Tibial artery (tissue), 4 donors: ENCODE data around the gene RPH3AL.

Experiments used
- DNase-seq, 2 donors: peaks; one replicate each; pipeline ENCODE4 v3.0.0-alpha.2; 2019
- H3K27ac ChIP-seq, 2 donors: fragments of 200-600 bp; sonication (generic) in 1 of 2; 1 replicate in 1 of 2; 2 replicates in 1 of 2; pipeline ENCODE4 v1.5.1; 2018 to 2019; ENCODE audit warnings: mild to moderate bottlenecking in 1 of 2
- H3K27me3 ChIP-seq, 2 donors: fragments of 200-600 bp; sonication (generic) in 1 of 2; one replicate each; pipeline versions ENCODE4 v1.5.1 to v1.6.0; 2016 to 2019
- H3K36me3 ChIP-seq, 3 donors: fragments of 200-600 bp; sonication (generic) in 2 of 3; one replicate each; pipeline ENCODE4 v1.5.1; 2016 to 2019; ENCODE audit warnings: mild to moderate bottlenecking in 2 of 3
- H3K4me1 ChIP-seq, 4 donors: fragments of 200-600 bp; sonication (generic) in 2 of 4; 1 replicate in 3 of 4; 2 replicates in 1 of 4; pipeline ENCODE4 v1.5.1; 2016 to 2019
- H3K4me3 ChIP-seq, 2 donors: fragments of 200-600 bp; sonication (generic) in 1 of 2; 1 replicate in 1 of 2; 2 replicates in 1 of 2; pipeline ENCODE4 v1.5.1; 2018 to 2019; ENCODE audit warnings: mild to moderate bottlenecking in 2 of 2
- H3K9me3 ChIP-seq, 3 donors: fragments of 200-600 bp; sonication (generic) in 1 of 3; one replicate each; pipeline ENCODE4 v1.5.1; 2016 to 2019
- intact Hi-C: fragments of 100-400 bp; cut with DNase I; formaldehyde crosslinking; loops from one replicate; pipeline ENCODE4 v1.15.0; 2023; ENCODE audit warnings: low total_unique reads
- TF ChIP-seq, protein P1 (sequence below), 2 experiments: fragments of 200-600 bp in 1 of 2; fragments of 450-650 bp in 1 of 2; IDR thresholded peaks; one replicate each; pipeline ENCODE4 v1.5.1; 2017 to 2019; ENCODE audit warnings: antibody characterized with exemption in 2 of 2, mild to moderate bottlenecking in 1 of 2, moderate library complexity in 1 of 2

Gene RPH3AL

GRCh38 chr17:263271-263670 is 89.3 kb downstream of the RPH3AL start:
- Histone ChIP-seq H3K4me3 (no peak overlapping the region), H3K36me3 (peaks cover 0 to 3% (median 0%) of the 10 kb centered on the region in 3 donors), H3K4me1 (peaks cover 0 to 8% (median 0%) of the 10 kb centered on the region in 4 donors), H3K27ac (no peak overlapping the region), H3K27me3 (peaks cover 0 to 23% of the 10 kb centered on the region in 2 donors), H3K9me3 (no peaks in the 10 kb centered on the region)
- TF ChIP-seq, protein P1, sequence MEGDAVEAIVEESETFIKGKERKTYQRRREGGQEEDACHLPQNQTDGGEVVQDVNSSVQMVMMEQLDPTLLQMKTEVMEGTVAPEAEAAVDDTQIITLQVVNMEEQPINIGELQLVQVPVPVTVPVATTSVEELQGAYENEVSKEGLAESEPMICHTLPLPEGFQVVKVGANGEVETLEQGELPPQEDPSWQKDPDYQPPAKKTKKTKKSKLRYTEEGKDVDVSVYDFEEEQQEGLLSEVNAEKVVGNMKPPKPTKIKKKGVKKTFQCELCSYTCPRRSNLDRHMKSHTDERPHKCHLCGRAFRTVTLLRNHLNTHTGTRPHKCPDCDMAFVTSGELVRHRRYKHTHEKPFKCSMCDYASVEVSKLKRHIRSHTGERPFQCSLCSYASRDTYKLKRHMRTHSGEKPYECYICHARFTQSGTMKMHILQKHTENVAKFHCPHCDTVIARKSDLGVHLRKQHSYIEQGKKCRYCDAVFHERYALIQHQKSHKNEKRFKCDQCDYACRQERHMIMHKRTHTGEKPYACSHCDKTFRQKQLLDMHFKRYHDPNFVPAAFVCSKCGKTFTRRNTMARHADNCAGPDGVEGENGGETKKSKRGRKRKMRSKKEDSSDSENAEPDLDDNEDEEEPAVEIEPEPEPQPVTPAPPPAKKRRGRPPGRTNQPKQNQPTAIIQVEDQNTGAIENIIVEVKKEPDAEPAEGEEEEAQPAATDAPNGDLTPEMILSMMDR (IDR thresholded peaks at IDR 0.05): no peak
- intact Hi-C loops: no loop called here
- DNase-seq: no peak

GRCh38 chr17:261635-262034 is 91.0 kb downstream of the RPH3AL start:
- Histone ChIP-seq H3K27me3 (peaks cover 0 to 23% of the 10 kb centered on the region in 2 donors), H3K27ac (no peak overlapping the region), H3K4me3 (no peak overlapping the region), H3K36me3 (peaks cover 0 to 3% (median 0%) of the 10 kb centered on the region in 3 donors), H3K9me3 (no peaks in the 10 kb centered on the region), H3K4me1 (peaks cover 0 to 3% (median 0%) of the 10 kb centered on the region in 4 donors)
- intact Hi-C loops: no loop called here
- DNase-seq: no peak
- TF ChIP-seq, protein P1 (IDR thresholded peaks at IDR 0.05): no peak

DNA sequence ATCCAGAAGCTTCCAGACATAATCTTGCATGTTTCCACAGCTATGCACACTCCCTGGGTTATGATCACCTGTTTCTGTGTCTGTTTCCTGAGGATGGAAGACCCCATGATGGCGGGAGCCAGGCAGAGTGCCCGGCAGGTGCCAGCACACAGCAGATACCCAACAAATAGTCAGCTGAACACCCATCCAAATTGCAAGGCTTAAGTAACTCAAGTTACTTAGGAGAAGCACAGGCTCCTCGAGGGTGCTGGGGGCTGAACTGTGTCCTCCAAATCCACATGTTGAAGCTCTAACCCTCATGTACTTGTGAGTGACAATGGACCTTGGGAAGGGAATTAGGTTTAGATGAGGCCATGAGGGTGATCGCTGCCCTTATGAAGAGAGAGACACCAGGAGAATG is 91.7 kb downstream of the RPH3AL start:
- H3K27ac ChIP-seq: no peak overlapping the region
- peaks cover 0 to 3% (median 0%) of the 10 kb centered on the region in 3 donors for H3K36me3 ChIP-seq
- DNase-seq: no peak
- H3K4me1 ChIP-seq: no peaks in the 10 kb centered on the region
- intact Hi-C loops: no loop called here
- no peaks in the 10 kb centered on the region for H3K9me3 ChIP-seq
- TF ChIP-seq, protein P1 (IDR thresholded peaks at IDR 0.05): no peak
- peaks cover 0 to 23% of the 10 kb centered on the region in 2 donors for H3K27me3 ChIP-seq
- H3K4me3 ChIP-seq: no peak overlapping the region

DNA sequence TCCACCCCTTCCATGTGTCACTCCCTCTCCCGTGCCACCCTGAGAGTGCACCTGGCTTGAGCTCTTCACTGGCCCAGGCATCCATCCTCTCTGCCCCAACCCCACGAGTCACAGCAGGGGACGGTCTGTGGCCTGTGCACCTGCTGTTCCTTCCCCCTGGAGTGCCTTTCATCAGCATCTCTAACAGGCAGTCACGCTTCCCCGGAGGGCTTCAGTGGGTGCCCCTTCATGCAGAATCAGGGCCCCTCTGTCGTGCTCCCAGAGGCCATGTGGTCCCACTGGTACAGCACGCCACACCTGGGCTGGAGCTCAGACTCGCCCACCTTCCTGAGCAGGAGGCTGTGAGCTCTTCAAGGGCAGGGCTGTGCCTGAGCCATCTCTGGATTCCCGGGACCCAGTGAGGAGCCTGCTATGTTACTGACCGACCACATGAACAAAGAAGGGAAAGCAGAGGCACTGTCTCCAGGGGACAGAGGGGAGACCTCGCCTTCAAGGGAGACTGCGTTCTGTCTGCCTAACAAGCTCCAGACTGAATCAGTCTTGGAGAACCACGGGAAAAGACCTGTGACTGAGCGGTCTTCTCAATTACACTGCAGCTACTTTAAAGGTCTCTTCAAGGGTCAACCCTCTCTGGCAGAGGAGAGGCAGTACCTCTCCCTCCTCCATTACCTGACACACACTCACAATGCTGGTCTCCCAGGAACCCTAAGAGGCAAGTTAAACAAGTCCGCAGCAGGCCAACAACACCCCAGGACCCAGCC is 92.4 kb downstream of the RPH3AL start:
- H3K4me3 ChIP-seq: no peak overlapping the region
- peak in 1 of 2 donors; percentile 54 for DNase-seq
- TF ChIP-seq, protein P1 (IDR thresholded peaks at IDR 0.05): no peak
- H3K4me1 ChIP-seq: no peaks in the 10 kb centered on the region
- peaks cover 0 to 23% of the 10 kb centered on the region in 2 donors for H3K27me3 ChIP-seq
- no peaks in the 10 kb centered on the region for H3K9me3 ChIP-seq
- no peak overlapping the region for H3K27ac ChIP-seq
- H3K36me3 ChIP-seq: peaks cover 0 to 3% (median 0%) of the 10 kb centered on the region in 3 donors
- intact Hi-C loops: no loop called here

DNA sequence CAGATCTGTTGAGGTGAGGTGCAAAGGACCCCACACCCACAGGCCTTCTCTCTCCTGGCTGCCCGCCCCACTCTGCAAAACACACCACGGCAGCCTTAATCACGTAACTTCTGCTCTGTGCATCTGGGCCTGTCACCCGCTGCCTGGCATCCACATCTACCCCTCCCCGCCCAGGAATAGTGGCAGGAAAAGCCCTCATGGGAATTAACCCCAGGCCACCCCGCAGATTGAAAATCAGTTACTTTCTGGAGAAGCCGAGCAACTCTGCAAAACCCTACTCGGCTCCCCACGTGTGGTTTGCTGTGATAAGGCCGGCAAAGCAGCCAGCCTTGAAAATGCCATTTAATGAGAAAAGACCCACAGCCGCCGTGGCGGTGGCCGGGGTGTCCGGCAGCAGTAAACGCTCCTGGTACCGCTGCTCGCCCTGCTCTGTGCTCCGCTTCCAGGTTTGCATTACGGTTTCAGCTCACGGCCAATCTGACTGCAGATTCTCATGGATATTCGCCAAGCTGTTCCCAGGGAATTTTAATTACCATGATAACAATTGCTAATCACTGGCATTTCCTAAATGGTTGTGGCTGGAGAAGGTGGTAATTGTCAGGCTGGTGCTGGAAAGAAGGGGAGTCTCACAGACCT is 93.1 kb downstream of the RPH3AL start:
- Histone ChIP-seq H3K4me3 (no peak overlapping the region), H3K4me1 (no peaks in the 10 kb centered on the region), H3K27me3 (peaks cover 0 to 23% of the 10 kb centered on the region in 2 donors), H3K36me3 (peaks cover 0 to 3% (median 0%) of the 10 kb centered on the region in 3 donors), H3K9me3 (no peaks in the 10 kb centered on the region), H3K27ac (no peak overlapping the region)
- DNase-seq: peak in 1 of 2 donors; percentile 25
- TF ChIP-seq, protein P1 (IDR thresholded peaks at IDR 0.05): no peak
- intact Hi-C loops: no loop called here
